ENCODE results near the gene TSNAXIP1. TPM values are rescaled to one million over a fixed set of nuclear protein-coding genes. Genes with fewer than 3 reads are reported as not detected.

TSNAXIP1 gene
- total and polyA plus RNA-seq, 4 donors, result 4.3 to 20.0 (median 13.3) TPM

GRCh38 chr16:67843343-67843765 is 36.7 kb downstream of the TSNAXIP1 start:
- WGBS (ENCODE audit: insufficient coverage), result 1% methylated on average over 11 of the region's 11 CpGs
- peaks cover 52% of the 10 kb centered on the region for H3K4me1 ChIP-seq (ENCODE audit: control insufficient read depth, insufficient read depth, low read length)
- H3K36me3 ChIP-seq (ENCODE audit: control insufficient read depth, insufficient read depth, low read length), result peaks cover 2% of the 10 kb centered on the region
- peak overlapping the region; percentile 85 for H3K27ac ChIP-seq (ENCODE audit: low read depth, low read length)
- peak in 1 of 6 donors; percentile 66 for DNase-seq (ENCODE audit: low read depth in 4 of 6, low spot score in 6 of 6)
- no peaks in the 10 kb centered on the region for H3K9me3 ChIP-seq (ENCODE audit: control insufficient read depth, insufficient read depth, low read length)
- H3K4me3 ChIP-seq (ENCODE audit: low read depth, low read length), result peak overlapping the region; percentile 72
- H3K27me3 ChIP-seq (ENCODE audit: control insufficient read depth, insufficient read depth, low read length), result no peaks in the 10 kb centered on the region

- H3K27me3 ChIP-seq (ENCODE audit: control insufficient read depth, insufficient read depth, low read length), result no peaks in the 10 kb centered on the region
- no peak for DNase-seq (ENCODE audit: low read depth in 4 of 6, low spot score in 6 of 6)
- peaks cover 5% of the 10 kb centered on the region for H3K36me3 ChIP-seq (ENCODE audit: control insufficient read depth, insufficient read depth, low read length)
- 68% methylated on average over 3 of the region's 4 CpGs for WGBS (ENCODE audit: insufficient coverage)
- no peak overlapping the region for H3K4me3 ChIP-seq (ENCODE audit: low read depth, low read length)
- no peak overlapping the region for H3K27ac ChIP-seq (ENCODE audit: low read depth, low read length)
- H3K4me1 ChIP-seq (ENCODE audit: control insufficient read depth, insufficient read depth, low read length), result peaks cover 54% of the 10 kb centered on the region
- H3K9me3 ChIP-seq (ENCODE audit: control insufficient read depth, insufficient read depth, low read length), result no peaks in the 10 kb centered on the region
These were observed 37.8 kb downstream of the TSNAXIP1 start for GRCh38 chr16:67844497-67844896.

GRCh38 chr16:67845291-67846062 is 38.8 kb downstream of the TSNAXIP1 start:
- H3K36me3 ChIP-seq (ENCODE audit: control insufficient read depth, insufficient read depth, low read length), result peaks cover 13% of the 10 kb centered on the region
- DNase-seq (ENCODE audit: low read depth in 4 of 6, low spot score in 6 of 6), result no peak
- H3K4me3 ChIP-seq (ENCODE audit: low read depth, low read length), result peak overlapping the region; percentile 74
- no peaks in the 10 kb centered on the region for H3K9me3 ChIP-seq (ENCODE audit: control insufficient read depth, insufficient read depth, low read length)
- no peaks in the 10 kb centered on the region for H3K27me3 ChIP-seq (ENCODE audit: control insufficient read depth, insufficient read depth, low read length)
- peak overlapping the region; percentile 95 for H3K27ac ChIP-seq (ENCODE audit: low read depth, low read length)
- 67% methylated on average over 5 of the region's 5 CpGs for WGBS (ENCODE audit: insufficient coverage)
- H3K4me1 ChIP-seq (ENCODE audit: control insufficient read depth, insufficient read depth, low read length), result peaks cover 54% of the 10 kb centered on the region

GRCh38 chr16:67846063-67846319 is 39.3 kb downstream of the TSNAXIP1 start:
- peak overlapping the region; percentile 74 for H3K4me3 ChIP-seq (ENCODE audit: low read depth, low read length)
- no peaks in the 10 kb centered on the region for H3K27me3 ChIP-seq (ENCODE audit: control insufficient read depth, insufficient read depth, low read length)
- no peak for DNase-seq (ENCODE audit: low read depth in 4 of 6, low spot score in 6 of 6)
- peaks cover 54% of the 10 kb centered on the region for H3K4me1 ChIP-seq (ENCODE audit: control insufficient read depth, insufficient read depth, low read length)
- no peaks in the 10 kb centered on the region for H3K9me3 ChIP-seq (ENCODE audit: control insufficient read depth, insufficient read depth, low read length)
- WGBS (ENCODE audit: insufficient coverage), result no CpG with 5 or more reads among the region's 2 CpGs
- H3K27ac ChIP-seq (ENCODE audit: low read depth, low read length), result peak overlapping the region; percentile 95
- peaks cover 13% of the 10 kb centered on the region for H3K36me3 ChIP-seq (ENCODE audit: control insufficient read depth, insufficient read depth, low read length)

GRCh38 chr16:67846320-67847063 is 39.8 kb downstream of the TSNAXIP1 start, which contains the start of gene NUTF2:
Gene NUTF2 (plus strand): TSS chr16:67846933. CDS start chr16:67865131, 18,198 bp downstream.
- H3K4me3 ChIP-seq (ENCODE audit: low read depth, low read length), result peak within 1 kb of the TSS; percentile 74
- H3K36me3 ChIP-seq (ENCODE audit: control insufficient read depth, insufficient read depth, low read length), result peaks cover 13% of the 10 kb centered on the region
- H3K27me3 ChIP-seq (ENCODE audit: control insufficient read depth, insufficient read depth, low read length), result no peaks in the 10 kb centered on the region
- H3K4me1 ChIP-seq (ENCODE audit: control insufficient read depth, insufficient read depth, low read length), result peaks cover 50% of the 10 kb centered on the region
- H3K27ac ChIP-seq (ENCODE audit: low read depth, low read length), result peak within 1 kb of the TSS; percentile 95
- peak; percentile 90 to 99 (median 94) for DNase-seq (ENCODE audit: low read depth in 4 of 6, low spot score in 6 of 6)
- no peaks in the 10 kb centered on the region for H3K9me3 ChIP-seq (ENCODE audit: control insufficient read depth, insufficient read depth, low read length)
- under 1% methylated on average over 57 of the region's 57 CpGs for WGBS (ENCODE audit: insufficient coverage)

- H3K36me3 ChIP-seq (ENCODE audit: control insufficient read depth, insufficient read depth, low read length), result peaks cover 13% of the 10 kb centered on the region
- H3K27me3 ChIP-seq (ENCODE audit: control insufficient read depth, insufficient read depth, low read length), result no peaks in the 10 kb centered on the region
- H3K9me3 ChIP-seq (ENCODE audit: control insufficient read depth, insufficient read depth, low read length), result no peaks in the 10 kb centered on the region
- DNase-seq (ENCODE audit: low read depth in 4 of 6, low spot score in 6 of 6), result peak in 2 of 6 donors; percentile 3 to 31
- peak within 1 kb of the TSS; percentile 95 for H3K27ac ChIP-seq (ENCODE audit: low read depth, low read length)
- peaks cover 47% of the 10 kb centered on the region for H3K4me1 ChIP-seq (ENCODE audit: control insufficient read depth, insufficient read depth, low read length)
- peak within 1 kb of the TSS; percentile 74 for H3K4me3 ChIP-seq (ENCODE audit: low read depth, low read length)
- under 1% methylated on average over 47 of the region's 62 CpGs for WGBS (ENCODE audit: insufficient coverage)
These were observed 40.6 kb downstream of the TSNAXIP1 start, which contains the start of gene CENPT for GRCh38 chr16:67847064-67847861. Gene CENPT (minus strand): TSS chr16:67847693. CDS start chr16:67833859, 13,834 bp downstream.

GRCh38 chr16:67848118-67848517 is 41.4 kb downstream of the TSNAXIP1 start:
- Histone ChIP-seq H3K27me3 (ENCODE audit: control insufficient read depth, insufficient read depth, low read length) (no peaks in the 10 kb centered on the region), H3K4me1 (ENCODE audit: control insufficient read depth, insufficient read depth, low read length) (peaks cover 42% of the 10 kb centered on the region), H3K36me3 (ENCODE audit: control insufficient read depth, insufficient read depth, low read length) (peaks cover 13% of the 10 kb centered on the region), H3K4me3 (ENCODE audit: low read depth, low read length) (peak overlapping the region; percentile 74), H3K27ac (ENCODE audit: low read depth, low read length) (no peak overlapping the region), H3K9me3 (ENCODE audit: control insufficient read depth, insufficient read depth, low read length) (no peaks in the 10 kb centered on the region)
- 95% methylated on average over 5 of the region's 11 CpGs for WGBS (ENCODE audit: insufficient coverage)
- DNase-seq (ENCODE audit: low read depth in 4 of 6, low spot score in 6 of 6), result no peak

- Histone ChIP-seq H3K9me3 (ENCODE audit: control insufficient read depth, insufficient read depth, low read length) (no peaks in the 10 kb centered on the region), H3K36me3 (ENCODE audit: control insufficient read depth, insufficient read depth, low read length) (peaks cover 24% of the 10 kb centered on the region), H3K4me3 (ENCODE audit: low read depth, low read length) (no peak overlapping the region), H3K27me3 (ENCODE audit: control insufficient read depth, insufficient read depth, low read length) (no peaks in the 10 kb centered on the region), H3K27ac (ENCODE audit: low read depth, low read length) (no peak overlapping the region), H3K4me1 (ENCODE audit: control insufficient read depth, insufficient read depth, low read length) (peaks cover 13% of the 10 kb centered on the region)
- 100% methylated on average over 3 of the region's 3 CpGs for WGBS (ENCODE audit: insufficient coverage)
- no peak for DNase-seq (ENCODE audit: low read depth in 4 of 6, low spot score in 6 of 6)
These were observed 47.0 kb downstream of the TSNAXIP1 start for GRCh38 chr16:67853670-67854069.

- WGBS (ENCODE audit: insufficient coverage), result 90% methylated on average over 6 of the region's 10 CpGs
- Histone ChIP-seq H3K27ac (ENCODE audit: low read depth, low read length) (no peak overlapping the region), H3K4me1 (ENCODE audit: control insufficient read depth, insufficient read depth, low read length) (peaks cover 13% of the 10 kb centered on the region), H3K9me3 (ENCODE audit: control insufficient read depth, insufficient read depth, low read length) (no peaks in the 10 kb centered on the region), H3K36me3 (ENCODE audit: control insufficient read depth, insufficient read depth, low read length) (peaks cover 17% of the 10 kb centered on the region), H3K4me3 (ENCODE audit: low read depth, low read length) (no peak overlapping the region), H3K27me3 (ENCODE audit: control insufficient read depth, insufficient read depth, low read length) (no peaks in the 10 kb centered on the region)
- DNase-seq (ENCODE audit: low read depth in 4 of 6, low spot score in 6 of 6), result no peak
These were observed 49.1 kb downstream of the TSNAXIP1 start for GRCh38 chr16:67855789-67856188.
